ENCODE data around the gene UBC.

Gene UBC

DNA sequence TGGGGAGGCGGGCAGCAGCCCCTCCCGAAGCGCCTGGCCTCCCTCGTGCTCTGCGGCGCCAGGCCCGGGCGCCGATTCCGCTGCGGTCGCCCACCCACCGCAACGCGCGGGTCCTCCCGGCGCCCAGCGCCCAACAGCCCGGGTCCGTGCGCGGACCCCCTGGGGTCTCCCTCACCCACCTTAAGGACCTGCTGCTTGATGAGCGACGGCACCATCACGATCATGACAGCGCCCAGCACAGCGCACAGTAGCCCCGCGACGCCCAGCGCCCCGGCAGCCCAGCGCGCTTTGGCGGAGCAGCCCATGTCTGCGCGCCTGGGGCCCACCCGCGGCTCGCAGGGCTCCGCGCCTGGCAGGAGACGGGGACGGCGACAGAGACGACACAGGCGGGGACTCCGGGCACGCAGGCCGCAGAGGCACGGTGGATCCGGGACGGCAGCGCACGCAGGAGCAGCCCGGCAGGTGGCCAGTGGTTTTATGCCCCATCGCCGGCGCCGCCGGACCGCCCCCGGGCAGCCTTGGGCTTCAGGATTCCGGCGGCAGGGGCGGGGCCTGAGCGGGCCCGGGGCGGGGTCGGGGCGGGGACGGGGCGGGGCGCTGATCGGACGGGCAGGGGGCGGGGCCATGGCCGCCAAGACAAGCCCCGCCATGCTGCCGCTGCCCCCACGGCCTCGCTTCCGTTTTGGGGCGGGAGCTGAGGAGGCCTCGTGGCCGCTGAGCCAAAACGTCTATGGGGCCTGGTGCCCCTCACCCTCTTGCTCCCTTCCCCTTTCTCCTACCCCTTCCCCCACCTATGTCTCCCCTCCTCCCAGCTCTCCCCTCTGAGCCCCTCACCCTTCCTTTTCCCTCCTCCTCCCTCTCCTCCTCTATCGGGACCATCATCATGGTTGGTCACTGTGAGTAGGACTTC lies 50.8 kb downstream of the UBC start, which contains the start of gene SCARB1:
Gene SCARB1, minus strand, starts transcription at position 449 of the 910 bp plus-strand sequence. Its CDS starts 144 bp downstream, at position 305.
- peak; percentile 64 for DNase-seq

DNA sequence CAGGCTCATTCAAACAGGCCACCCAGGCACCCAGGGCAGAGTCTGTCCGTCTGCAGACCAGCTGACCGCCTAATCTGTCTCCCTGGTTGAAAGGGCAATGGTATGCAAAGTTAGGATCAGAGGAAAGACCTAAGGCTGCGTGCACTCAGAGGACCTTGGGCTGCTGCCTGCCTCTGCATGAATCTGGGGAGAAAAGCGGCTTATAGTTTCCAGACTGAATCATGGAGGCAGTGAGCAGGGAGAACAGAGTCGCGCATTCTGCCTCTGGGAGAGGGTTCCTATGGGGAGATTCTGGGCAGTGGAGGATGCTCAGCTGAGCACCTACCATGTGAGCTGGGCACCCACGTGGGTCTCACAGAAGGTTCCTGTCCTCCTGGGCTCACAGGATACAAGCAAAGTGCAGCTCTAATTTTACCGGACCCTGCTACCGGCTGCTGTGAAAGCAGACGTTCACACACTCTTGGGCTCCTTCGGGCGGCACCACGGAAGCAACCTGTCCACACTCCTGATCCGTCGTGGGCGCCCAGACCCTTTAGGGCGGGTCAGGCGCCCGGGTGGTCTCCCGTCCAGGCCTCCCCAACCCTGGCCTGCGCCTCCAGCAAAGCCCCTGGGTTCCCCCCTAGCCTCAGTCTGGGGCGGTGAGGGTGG lies 51.6 kb downstream of the UBC start:
- no peak for DNase-seq

DNA sequence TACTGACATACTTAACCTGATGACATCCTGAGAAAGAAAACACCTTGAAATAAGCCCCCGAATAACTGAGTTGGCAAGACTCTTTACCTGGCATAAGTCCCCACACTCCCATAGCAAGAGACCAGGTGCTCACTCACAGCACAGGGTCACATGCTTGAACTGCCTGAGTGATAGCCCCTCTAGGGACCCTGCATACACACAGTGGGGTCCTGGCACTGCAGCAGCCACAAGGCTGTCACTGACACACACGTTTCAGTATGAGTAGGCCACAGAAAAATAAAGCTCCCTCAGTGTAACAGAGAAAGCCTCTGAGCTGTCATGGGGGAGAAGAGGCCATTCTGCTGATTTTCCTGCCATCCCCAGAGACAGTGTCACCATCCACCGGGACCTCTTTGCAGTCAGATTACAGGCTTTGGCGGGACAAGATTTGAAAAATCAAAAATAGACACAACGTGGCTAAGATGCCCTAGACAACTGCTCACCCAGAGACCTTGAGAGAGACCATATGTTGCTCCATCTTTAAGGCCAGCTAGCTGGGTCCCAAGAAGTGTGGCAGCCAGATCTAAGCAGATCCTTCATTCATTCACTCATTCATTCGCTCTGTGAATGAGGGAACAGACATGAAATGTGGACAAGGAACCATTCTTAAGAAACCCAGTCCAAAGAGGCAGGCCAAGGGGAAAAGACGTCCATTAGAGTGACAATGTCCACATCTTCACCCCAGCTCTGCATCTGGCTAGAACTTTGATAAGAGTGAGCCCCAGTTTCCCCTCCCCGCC lies 52.4 kb downstream of the UBC start:
- DNase-seq = peak; percentile 14
